Stomach (tissue), 8 donors: ENCODE data around the gene OR5H14. TPM values are rescaled to one million over a fixed set of nuclear protein-coding genes. Genes with fewer than 3 reads are reported as not detected.

Experiments
- polyA plus RNA-seq, 3 donors: library from polyadenylated mRNA; stranded (reverse); fragments of 200-250 nt; gene quantifications; one replicate each; pipeline ENCODE4 v1.2.3, GENCODE V29; 2013
- total RNA-seq, 5 donors: library from RNA; depleted of rRNA; stranded (reverse); fragments of >200 nt; gene quantifications; one replicate each; pipeline versions ENCODE4 v1.1.0 to v1.2.3, GENCODE V29; 2014 to 2016
- donor health status: healthy with polysubstance abuse.
- donor health status: Bipolar disorder and iron deficiency.
- donor health status: healthy.

The OR5H14 gene
- total and polyA plus RNA-seq, 8 donors: not detected

Other genes starting within 250 kb of the OR5H14 start
- gene RIOX2, start 175.0 kb upstream of the OR5H14 start, total RNA-seq: 10 to 100 TPM in 4 of 5 donors, under 1 TPM in 1; 0.58 to 28.1 (median 16.3) TPM
- gene RIOX2, start 175.0 kb upstream of the OR5H14 start, polyA plus RNA-seq: 10 to 100 TPM; 13.0 to 18.8 (median 17.7) TPM
- not detected for gene GABRR3, start 112.2 kb upstream of the OR5H14 start, total RNA-seq
- not detected for gene GABRR3, start 112.2 kb upstream of the OR5H14 start, polyA plus RNA-seq
- not detected for gene OR5AC2, start 60.3 kb upstream of the OR5H14 start, total RNA-seq
- gene OR5AC2, start 60.3 kb upstream of the OR5H14 start, polyA plus RNA-seq: not detected
- gene OR5H1, start 16.8 kb upstream of the OR5H14 start, total RNA-seq: not detected
- not detected for gene OR5H1, start 16.8 kb upstream of the OR5H14 start, polyA plus RNA-seq
- not detected for gene OR5H15, start 19.2 kb downstream of the OR5H14 start, total RNA-seq
- gene OR5H15, start 19.2 kb downstream of the OR5H14 start, polyA plus RNA-seq: not detected
- not detected for gene OR5H6, start 116.8 kb downstream of the OR5H14 start, total RNA-seq
- not detected for gene OR5H6, start 116.8 kb downstream of the OR5H14 start, polyA plus RNA-seq
- gene OR5H2, start 135.0 kb downstream of the OR5H14 start, total RNA-seq: not detected
- not detected for gene OR5H2, start 135.0 kb downstream of the OR5H14 start, polyA plus RNA-seq
- not detected for gene OR5K4, start 206.4 kb downstream of the OR5H14 start, total RNA-seq
- gene OR5K4, start 206.4 kb downstream of the OR5H14 start, polyA plus RNA-seq: not detected
- gene OR5K3, start 243.2 kb downstream of the OR5H14 start, total RNA-seq: not detected
- not detected for gene OR5K3, start 243.2 kb downstream of the OR5H14 start, polyA plus RNA-seq